Measurements from ENCODE around the gene IGF2BP2. TPM values are rescaled to one million over a fixed set of nuclear protein-coding genes. Genes with fewer than 3 reads are reported as not detected.

IGF2BP2 gene
- total RNA-seq, 1 donor from 2014 or later, result 147 TPM

GRCh38 chr3:185716436-185717108, 108.3 kb downstream of the IGF2BP2 start:
- Histone ChIP-seq H3K9ac (no peak overlapping the region), H3K9me3 (ENCODE audit: low read depth) (no peaks in the 10 kb centered on the region), H3K27ac (no peak overlapping the region), H3K36me3 (no peaks in the 10 kb centered on the region), H2AFZ (replicated peaks) (no peak overlapping the region), H3K27me3 (no peaks in the 10 kb centered on the region), H3K4me2 (no peak overlapping the region), H4K20me1 (ENCODE audit: low read depth) (peaks cover 97% of the 10 kb centered on the region), H3K79me2 (ENCODE audit: low read depth) (peaks cover 100% of the 10 kb centered on the region), H3K4me1 (peaks cover 41% of the 10 kb centered on the region), H3F3A (ENCODE audit: low read depth) (no peaks in the 10 kb centered on the region), H3K4me3 (no peak overlapping the region)
- no peak for DNase-seq (ENCODE audit: low spot score)
- TF ChIP-seq EZH2phosphoT487 (IDR thresholded peaks at IDR 0.05), result no peak
- peaks cover 13% of the 10 kb centered on the region for H3K36me3 Mint-ChIP-seq
- no peak overlapping the region for H3K27ac Mint-ChIP-seq
- peaks cover 44% of the 10 kb centered on the region for H3K4me1 Mint-ChIP-seq
- H3K27me3 Mint-ChIP-seq (ENCODE audit: insufficient read depth, low read depth), result peaks cover 2% of the 10 kb centered on the region
- no peak overlapping the region for H3K4me3 Mint-ChIP-seq
- peaks cover 2% of the 10 kb centered on the region for H3K9me3 Mint-ChIP-seq

GRCh38 chr3:185715091-185715490, 109.8 kb downstream of the IGF2BP2 start:
- H3K36me3 Mint-ChIP-seq, result peaks cover 13% of the 10 kb centered on the region
- no peaks in the 10 kb centered on the region for H3K36me3 ChIP-seq
- peak overlapping the region; percentile 68 for H3K27ac ChIP-seq
- peak; percentile 70 for DNase-seq (ENCODE audit: low spot score)
- H4K20me1 ChIP-seq (ENCODE audit: low read depth), result peaks cover 97% of the 10 kb centered on the region
- peaks cover 48% of the 10 kb centered on the region for H3K4me1 Mint-ChIP-seq
- peaks cover 2% of the 10 kb centered on the region for H3K27me3 Mint-ChIP-seq (ENCODE audit: insufficient read depth, low read depth)
- peak overlapping the region; percentile 43 for H3K27ac Mint-ChIP-seq
- TF ChIP-seq EZH2phosphoT487 (IDR thresholded peaks at IDR 0.05) (no peak), EZH2 (IDR thresholded peaks at IDR 0.05) (no peak)
- TF ChIP-seq, protein P1, sequence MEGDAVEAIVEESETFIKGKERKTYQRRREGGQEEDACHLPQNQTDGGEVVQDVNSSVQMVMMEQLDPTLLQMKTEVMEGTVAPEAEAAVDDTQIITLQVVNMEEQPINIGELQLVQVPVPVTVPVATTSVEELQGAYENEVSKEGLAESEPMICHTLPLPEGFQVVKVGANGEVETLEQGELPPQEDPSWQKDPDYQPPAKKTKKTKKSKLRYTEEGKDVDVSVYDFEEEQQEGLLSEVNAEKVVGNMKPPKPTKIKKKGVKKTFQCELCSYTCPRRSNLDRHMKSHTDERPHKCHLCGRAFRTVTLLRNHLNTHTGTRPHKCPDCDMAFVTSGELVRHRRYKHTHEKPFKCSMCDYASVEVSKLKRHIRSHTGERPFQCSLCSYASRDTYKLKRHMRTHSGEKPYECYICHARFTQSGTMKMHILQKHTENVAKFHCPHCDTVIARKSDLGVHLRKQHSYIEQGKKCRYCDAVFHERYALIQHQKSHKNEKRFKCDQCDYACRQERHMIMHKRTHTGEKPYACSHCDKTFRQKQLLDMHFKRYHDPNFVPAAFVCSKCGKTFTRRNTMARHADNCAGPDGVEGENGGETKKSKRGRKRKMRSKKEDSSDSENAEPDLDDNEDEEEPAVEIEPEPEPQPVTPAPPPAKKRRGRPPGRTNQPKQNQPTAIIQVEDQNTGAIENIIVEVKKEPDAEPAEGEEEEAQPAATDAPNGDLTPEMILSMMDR (IDR thresholded peaks at IDR 0.05), result no peak
- no peaks in the 10 kb centered on the region for H3K9me3 ChIP-seq (ENCODE audit: low read depth)
- H3K4me2 ChIP-seq, result peak overlapping the region; percentile 69
- no peak overlapping the region for H3K9ac ChIP-seq
- no peak overlapping the region for H2AFZ ChIP-seq (replicated peaks)
- no peaks in the 10 kb centered on the region for H3K27me3 ChIP-seq
- H3K79me2 ChIP-seq (ENCODE audit: low read depth), result peaks cover 100% of the 10 kb centered on the region
- H3F3A ChIP-seq (ENCODE audit: low read depth), result peaks cover 1% of the 10 kb centered on the region
- no peak overlapping the region for H3K4me3 Mint-ChIP-seq
- peaks cover 2% of the 10 kb centered on the region for H3K9me3 Mint-ChIP-seq
- peak overlapping the region; percentile 18 for H3K4me3 ChIP-seq
- H3K4me1 ChIP-seq, result peaks cover 44% of the 10 kb centered on the region

GRCh38 chr3:185714085-185714484, 110.8 kb downstream of the IGF2BP2 start:
- Mint-ChIP-seq H3K4me3 (no peak overlapping the region), H3K4me1 (peaks cover 54% of the 10 kb centered on the region), H3K27ac (no peak overlapping the region), H3K27me3 (ENCODE audit: insufficient read depth, low read depth) (peaks cover 2% of the 10 kb centered on the region), H3K9me3 (peaks cover 2% of the 10 kb centered on the region), H3K36me3 (peaks cover 8% of the 10 kb centered on the region)
- no peak for DNase-seq (ENCODE audit: low spot score)
- TF ChIP-seq EZH2phosphoT487 (IDR thresholded peaks at IDR 0.05), result no peak
- TF ChIP-seq, protein P1 (IDR thresholded peaks at IDR 0.05), result no peak
- TF ChIP-seq EZH2 (IDR thresholded peaks at IDR 0.05), result no peak
- no peak overlapping the region for H3K9ac ChIP-seq
- H3K4me3 ChIP-seq, result no peak overlapping the region
- H3K4me1 ChIP-seq, result peaks cover 53% of the 10 kb centered on the region
- H2AFZ ChIP-seq (replicated peaks), result no peak overlapping the region
- H3K27me3 ChIP-seq, result no peaks in the 10 kb centered on the region
- peaks cover 98% of the 10 kb centered on the region for H4K20me1 ChIP-seq (ENCODE audit: low read depth)
- no peaks in the 10 kb centered on the region for H3K9me3 ChIP-seq (ENCODE audit: low read depth)
- no peak overlapping the region for H3K27ac ChIP-seq
- H3F3A ChIP-seq (ENCODE audit: low read depth), result peaks cover 11% of the 10 kb centered on the region
- no peak overlapping the region for H3K4me2 ChIP-seq
- H3K36me3 ChIP-seq, result no peaks in the 10 kb centered on the region
- peaks cover 100% of the 10 kb centered on the region for H3K79me2 ChIP-seq (ENCODE audit: low read depth)

- Histone ChIP-seq H3K4me2 (no peak overlapping the region), H3K4me3 (no peak overlapping the region), H3F3A (ENCODE audit: low read depth) (peaks cover 12% of the 10 kb centered on the region), H3K9me3 (ENCODE audit: low read depth) (no peaks in the 10 kb centered on the region), H3K27ac (no peak overlapping the region), H3K4me1 (peaks cover 50% of the 10 kb centered on the region), H3K36me3 (no peaks in the 10 kb centered on the region), H4K20me1 (ENCODE audit: low read depth) (peaks cover 97% of the 10 kb centered on the region), H3K27me3 (no peaks in the 10 kb centered on the region), H3K79me2 (ENCODE audit: low read depth) (peaks cover 100% of the 10 kb centered on the region), H2AFZ (replicated peaks) (no peak overlapping the region), H3K9ac (no peak overlapping the region)
- peaks cover 47% of the 10 kb centered on the region for H3K4me1 Mint-ChIP-seq
- H3K4me3 Mint-ChIP-seq, result no peak overlapping the region
- peaks cover 2% of the 10 kb centered on the region for H3K27me3 Mint-ChIP-seq (ENCODE audit: insufficient read depth, low read depth)
- no peak for DNase-seq (ENCODE audit: low spot score)
- peaks cover 2% of the 10 kb centered on the region for H3K9me3 Mint-ChIP-seq
- H3K27ac Mint-ChIP-seq, result no peak overlapping the region
- peaks cover 6% of the 10 kb centered on the region for H3K36me3 Mint-ChIP-seq
- no peak for TF ChIP-seq EZH2 (IDR thresholded peaks at IDR 0.05)
- TF ChIP-seq, protein P1 (IDR thresholded peaks at IDR 0.05), result no peak
- no peak for TF ChIP-seq EZH2phosphoT487 (IDR thresholded peaks at IDR 0.05)
These were observed 111.8 kb downstream of the IGF2BP2 start for GRCh38 chr3:185713015-185713414.
